ENCODE measurements around the gene RUNX3.

The RUNX3 gene

GRCh38 chr1:24933468-24933867 is 3.4 kb upstream of the RUNX3 start:
- no peak overlapping the region for H3K4me3 ChIP-seq (replicated peaks; ENCODE audit: low read depth, low read length)
- no peak for TF ChIP-seq CTCF (IDR thresholded peaks at IDR 0.05; ENCODE audit: low read depth, low read length, missing control alignments)
- no peak for DNase-seq (ENCODE audit: extremely low read depth, low read depth)

GRCh38 chr1:24932725-24933294 is 2.7 kb upstream of the RUNX3 start:
- no peak for DNase-seq (ENCODE audit: extremely low read depth, low read depth)
- no peak for TF ChIP-seq CTCF (IDR thresholded peaks at IDR 0.05; ENCODE audit: low read depth, low read length, missing control alignments)
- no peak overlapping the region for H3K4me3 ChIP-seq (replicated peaks; ENCODE audit: low read depth, low read length)

GRCh38 chr1:24932284-24932683 is 2.2 kb upstream of the RUNX3 start:
- DNase-seq (ENCODE audit: extremely low read depth, low read depth) = no peak
- peak; percentile 18 for TF ChIP-seq CTCF (IDR thresholded peaks at IDR 0.05; ENCODE audit: low read depth, low read length, missing control alignments)
- H3K4me3 ChIP-seq (replicated peaks; ENCODE audit: low read depth, low read length) = no peak overlapping the region

GRCh38 chr1:24931468-24932231 is 1.6 kb upstream of the RUNX3 start:
- peak; percentile 5 for TF ChIP-seq CTCF (IDR thresholded peaks at IDR 0.05; ENCODE audit: low read depth, low read length, missing control alignments)
- no peak overlapping the region for H3K4me3 ChIP-seq (replicated peaks; ENCODE audit: low read depth, low read length)
- DNase-seq (ENCODE audit: extremely low read depth, low read depth) = no peak

- no peak for DNase-seq (ENCODE audit: extremely low read depth, low read depth)
- no peak overlapping the region for H3K4me3 ChIP-seq (replicated peaks; ENCODE audit: low read depth, low read length)
- no peak for TF ChIP-seq CTCF (IDR thresholded peaks at IDR 0.05; ENCODE audit: low read depth, low read length, missing control alignments)
Measured at GRCh38 chr1:24931146-24931467, 1.0 kb upstream of the RUNX3 start.

GRCh38 chr1:24929398-24930259 is 447 bp downstream of the RUNX3 start:
- no peak for DNase-seq (ENCODE audit: extremely low read depth, low read depth)
- H3K4me3 ChIP-seq (replicated peaks; ENCODE audit: low read depth, low read length) = peak overlapping the region; percentile 44
- TF ChIP-seq CTCF (IDR thresholded peaks at IDR 0.05; ENCODE audit: low read depth, low read length, missing control alignments) = no peak
